ENCODE data around the gene SNX24. TPM values are rescaled to one million over a fixed set of nuclear protein-coding genes. Genes with fewer than 3 reads are reported as not detected.

The SNX24 gene
- total and polyA plus RNA-seq, 9 of the 15 experiments (the other 6 are each of a cell fraction or from before 2014, with no cell fraction given) = 5.3 to 10.1 (median 7.9) TPM

- Histone ChIP-seq H3K27ac (ENCODE audit: extremely low read depth, low read depth, low read length) (no peak overlapping the region), H4K20me1 (replicated peaks; ENCODE audit: control insufficient read depth, insufficient read depth, low read length) (no peaks in the 10 kb centered on the region), H3K36me3 (ENCODE audit: control insufficient read depth, insufficient read depth, low read length) (no peaks in the 10 kb centered on the region), H3K4me2 (ENCODE audit: insufficient read depth, low read length) (no peak overlapping the region), H3K9ac (ENCODE audit: insufficient read depth in 1 of 2, low read depth in 2 of 2, low read length in 2 of 2) (no peak overlapping the region), H3K27me3 (ENCODE audit: control insufficient read depth in 2 of 2, insufficient read depth in 2 of 2, low read length in 2 of 2) (peaks cover 4 to 9% of the 10 kb centered on the region in 2 experiments; a peak in 3 of 5 replicates), H3K4me3 (no peak overlapping the region), H3K4me1 (replicated peaks in 1 of 2; ENCODE audit: control insufficient read depth in 2 of 2, insufficient read depth in 2 of 2, low read length in 2 of 2) (no peaks in the 10 kb centered on the region), H3K79me2 (ENCODE audit: control insufficient read depth, insufficient read depth, low read length) (no peaks in the 10 kb centered on the region), H3K9me1 (ENCODE audit: control insufficient read depth, insufficient read depth, low read length) (no peaks in the 10 kb centered on the region), H2AFZ (ENCODE audit: low read depth, low read length) (no peak overlapping the region), H3K9me3 (replicated peaks; ENCODE audit: control insufficient read depth, insufficient read depth, low read depth, low read length) (no peaks in the 10 kb centered on the region)
- intact Hi-C loops (cut with micrococcal nuclease) (no loop called here), in situ Hi-C loops (cut with MboI) (no loop called here)
- FAIRE-seq (no peak), ATAC-seq (no peak), DNase-seq (ENCODE audit: extremely low read depth in 1 of 4, low spot score in 3 of 4) (no peak)
- ChIA-PET CTCF (ENCODE audit: low intra/inter-chr PET ratio) (no interaction called here), POLR2A (interaction anchor here (1.0 kb wide), 1 partner anchor 7 kb away, joined by 4 read pairs; no protein-coding TSS in a partner anchor)
- 0% methylated on average over 4 of the region's 4 CpGs for WGBS (ENCODE audit: insufficient coverage, low coverage, missing lambda C conversion rate)
- no TSS peak for BruUV-seq (replicated peaks)
- TF ChIP-seq AFF1 (IDR thresholded peaks at IDR 0.05; ENCODE audit: low read depth in 1 of 2, partially characterized antibody in 2 of 2) = no peak
- no peak for TF ChIP-seq NUFIP1 (IDR thresholded peaks at IDR 0.05; ENCODE audit: partially characterized antibody)
- no peak for TF ChIP-seq NKRF (IDR thresholded peaks at IDR 0.05; ENCODE audit: borderline replicate concordance)
- no peak for TF ChIP-seq ZNF23 (CRISPR knock-in tag; IDR thresholded peaks at IDR 0.05)
Measured at GRCh38 chr5:122985006-122985700, 139.7 kb downstream of the SNX24 start.
